Measurements from ENCODE around the gene DBH. TPM values are rescaled to one million over a fixed set of nuclear protein-coding genes. Genes with fewer than 3 reads are reported as not detected.

DBH gene
- total RNA-seq, 1 experiment from 2014 or later, result not detected

- CTCF ChIA-PET, result no interaction called here
- Histone ChIP-seq H3K27ac (ENCODE audit: low read depth, low read length) (no peak overlapping the region), H3K4me2 (ENCODE audit: low read length) (no peak overlapping the region), H3K36me3 (ENCODE audit: control insufficient read depth in 1 of 2, insufficient read depth in 2 of 2, low read length in 2 of 2) (no peaks in the 10 kb centered on the region), H3K4me3 (replicated peaks in 1 of 2; ENCODE audit: low read depth in 1 of 2, low read length in 2 of 2) (no peak overlapping the region), H3K27me3 (ENCODE audit: insufficient read depth, low read length) (no peaks in the 10 kb centered on the region), H3K79me2 (ENCODE audit: insufficient read depth, low read length) (no peaks in the 10 kb centered on the region), H3K9me2 (ENCODE audit: insufficient read depth) (no peaks in the 10 kb centered on the region), H3K9me3 (ENCODE audit: control insufficient read depth in 1 of 2, insufficient read depth in 1 of 2, low read depth in 1 of 2, low read length in 2 of 2) (no peaks in the 10 kb centered on the region), H4K20me1 (ENCODE audit: insufficient read depth) (no peaks in the 10 kb centered on the region), H3K9ac (ENCODE audit: low read length) (no peak overlapping the region), H3K4me1 (ENCODE audit: control insufficient read depth in 1 of 2, insufficient read depth in 2 of 2, low read length in 2 of 2) (no peaks in the 10 kb centered on the region), H2AFZ (ENCODE audit: low read depth, low read length, poor library complexity, severe bottlenecking) (no peak overlapping the region)
- BruUV-seq (replicated peaks), result no TSS peak
- POLR2A ChIA-PET, result no interaction called here
- TF ChIP-seq CBX3 (IDR thresholded peaks at IDR 0.05; ENCODE audit: low read depth) (no peak), TCF7L2 (IDR thresholded peaks at IDR 0.05; ENCODE audit: borderline replicate concordance, extremely low read depth, insufficient read depth, insufficient read length) (no peak), ATF3 (IDR thresholded peaks at IDR 0.05) (no peak), SIN3A (IDR thresholded peaks at IDR 0.05; ENCODE audit: low read depth) (no peak), EZH2phosphoT487 (IDR thresholded peaks at IDR 0.05; ENCODE audit: borderline replicate concordance) (no peak), CEBPB (IDR thresholded peaks at IDR 0.05; ENCODE audit: low read depth) (no peak), POLR2A (IDR thresholded peaks at IDR 0.05; ENCODE audit: borderline replicate concordance, extremely low read depth, insufficient read depth, insufficient read length) (no peak), YY1 (IDR thresholded peaks at IDR 0.05; ENCODE audit: extremely low read depth, insufficient replicate concordance, low read depth, low read length) (no peak), EZH2 (IDR thresholded peaks at IDR 0.05) (no peak), SP1 (IDR thresholded peaks at IDR 0.05; ENCODE audit: low read depth) (no peak), RAD21 (IDR thresholded peaks at IDR 0.05; ENCODE audit: low read depth) (no peak), JUND (IDR thresholded peaks at IDR 0.05) (no peak), FOSL1 (IDR thresholded peaks at IDR 0.05; ENCODE audit: low read depth) (no peak), ZFX (IDR thresholded peaks at IDR 0.05) (no peak), ELF1 (IDR thresholded peaks at IDR 0.05; ENCODE audit: borderline replicate concordance, low read depth) (no peak), POLR2AphosphoS5 (IDR thresholded peaks at IDR 0.05; ENCODE audit: low read depth, low read length) (no peak)
- TF ChIP-seq, protein P1, sequence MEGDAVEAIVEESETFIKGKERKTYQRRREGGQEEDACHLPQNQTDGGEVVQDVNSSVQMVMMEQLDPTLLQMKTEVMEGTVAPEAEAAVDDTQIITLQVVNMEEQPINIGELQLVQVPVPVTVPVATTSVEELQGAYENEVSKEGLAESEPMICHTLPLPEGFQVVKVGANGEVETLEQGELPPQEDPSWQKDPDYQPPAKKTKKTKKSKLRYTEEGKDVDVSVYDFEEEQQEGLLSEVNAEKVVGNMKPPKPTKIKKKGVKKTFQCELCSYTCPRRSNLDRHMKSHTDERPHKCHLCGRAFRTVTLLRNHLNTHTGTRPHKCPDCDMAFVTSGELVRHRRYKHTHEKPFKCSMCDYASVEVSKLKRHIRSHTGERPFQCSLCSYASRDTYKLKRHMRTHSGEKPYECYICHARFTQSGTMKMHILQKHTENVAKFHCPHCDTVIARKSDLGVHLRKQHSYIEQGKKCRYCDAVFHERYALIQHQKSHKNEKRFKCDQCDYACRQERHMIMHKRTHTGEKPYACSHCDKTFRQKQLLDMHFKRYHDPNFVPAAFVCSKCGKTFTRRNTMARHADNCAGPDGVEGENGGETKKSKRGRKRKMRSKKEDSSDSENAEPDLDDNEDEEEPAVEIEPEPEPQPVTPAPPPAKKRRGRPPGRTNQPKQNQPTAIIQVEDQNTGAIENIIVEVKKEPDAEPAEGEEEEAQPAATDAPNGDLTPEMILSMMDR (IDR thresholded peaks at IDR 0.05 in 2 of 3, conservative IDR thresholded peaks at IDR 0.05 in 1 of 3; ENCODE audit: borderline replicate concordance in 1 of 3, insufficient read depth in 1 of 3, low read depth in 2 of 3, low read length in 2 of 3), result no peak
- intact Hi-C loops (cut with micrococcal nuclease), result no loop called here
- no peak for ATAC-seq
- RAD21 ChIA-PET (ENCODE audit: low non-redundant PET in 1 of 2, low total read pairs in 2 of 2, uncharacterized antibody in 2 of 2, unreplicated experiment in 2 of 2), result no interaction called here
- DNase-seq (ENCODE audit: low read depth, low spot score), result no peak
Observed at GRCh38 chr9:133703591-133704399, 67.6 kb downstream of the DBH start.
